Fibroblast of skin of right quadriceps (primary cell): Measurements from ENCODE around the gene WASL.
"Not testable (repeated sequence)": the region's sequence is repeated elsewhere in the genome, so short reads cannot be mapped to it uniquely, and the experiment has no call there.

Experiments
- DNase-seq: peaks from one replicate; pipeline ENCODE4 v3.0.0-alpha.2; 2013

Gene WASL

GRCh38 chr7:123748734-123749536 is at the start of gene WASL:
Gene WASL (minus strand): TSS chr7:123749003. CDS start chr7:123748734, 269 bp downstream.
- DNase-seq = peak; percentile 89

DNA sequence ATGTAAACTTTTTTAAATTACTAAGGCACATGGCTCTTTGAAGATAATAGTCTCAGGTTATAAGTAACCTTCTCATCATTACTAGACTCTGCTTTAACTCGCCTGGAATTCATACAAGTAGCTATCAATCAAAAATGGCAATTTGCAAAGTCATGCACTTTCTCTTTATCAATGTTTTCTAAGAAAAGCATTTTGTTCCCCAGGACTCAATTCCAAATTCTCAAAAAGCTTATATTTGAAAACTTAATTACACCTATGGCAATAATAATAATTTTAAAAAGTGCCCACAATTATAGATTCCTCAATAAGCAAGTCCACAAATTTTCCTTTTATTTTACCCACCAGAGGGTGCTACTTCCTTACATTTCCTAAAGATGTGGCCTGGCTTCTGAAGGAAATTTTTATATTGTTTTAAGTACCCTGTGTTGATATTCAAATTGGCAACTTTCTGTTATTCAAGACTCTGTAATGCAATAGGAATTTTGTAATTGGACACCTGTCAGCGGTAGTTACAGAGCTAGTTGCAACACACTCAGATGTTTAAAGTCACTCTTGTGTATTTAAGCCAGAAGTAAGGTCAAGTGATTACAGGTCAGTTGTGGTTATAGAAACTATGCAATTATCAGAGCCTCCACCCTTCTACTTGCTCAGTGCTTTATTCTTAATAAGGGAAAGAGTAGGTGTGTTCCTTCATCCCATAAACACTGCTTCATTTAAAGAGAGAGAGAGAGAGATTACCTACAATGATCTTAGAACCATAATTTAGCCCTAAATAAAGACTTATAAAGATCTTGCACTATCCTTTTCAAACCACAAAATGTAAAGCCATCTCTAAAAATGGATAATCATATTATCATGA is 49.1 kb upstream of the WASL start:
- peak; percentile 46 for DNase-seq

DNA sequence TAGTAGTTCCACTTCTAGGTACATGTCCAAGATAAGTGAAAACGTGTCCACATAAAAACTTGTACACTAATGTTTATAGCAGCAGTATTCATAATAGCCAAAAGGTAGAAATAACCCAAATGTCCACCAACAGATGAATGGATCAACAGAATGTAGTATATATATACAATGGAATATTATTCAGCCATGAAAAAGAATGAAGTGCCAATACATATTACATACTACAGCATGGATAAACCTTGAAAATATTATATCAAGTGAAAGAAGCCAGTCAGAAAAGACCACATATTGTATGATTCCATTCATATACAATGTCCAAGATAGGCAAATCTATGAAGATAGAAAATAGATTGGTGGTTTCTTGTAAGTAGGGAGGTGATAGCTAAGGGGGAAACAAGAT is 47.8 kb upstream of the WASL start:
- DNase-seq = no peak

DNA sequence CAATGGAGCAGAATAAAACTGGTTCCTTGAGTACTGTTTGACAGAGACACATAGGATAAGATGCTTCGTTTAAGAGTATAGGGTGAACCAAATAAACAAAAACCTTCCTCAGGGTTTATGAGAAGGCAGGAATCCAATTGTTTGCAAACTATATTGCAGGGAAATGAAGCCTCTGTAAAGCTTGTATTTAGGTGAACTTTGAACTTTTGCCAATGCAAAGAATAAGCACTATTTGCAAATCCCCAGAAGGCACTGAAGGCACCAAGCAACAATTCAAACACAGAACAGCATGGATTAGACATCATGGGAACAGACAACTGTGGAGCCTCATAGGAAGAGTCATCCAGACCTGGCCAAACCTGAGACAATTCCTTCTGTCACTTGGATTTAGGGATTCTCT is 47.1 kb upstream of the WASL start:
- DNase-seq = no peak

- DNase-seq = not testable (repeated sequence)
Observed at GRCh38 chr7:123795116-123795515, 46.3 kb upstream of the WASL start.

- no peak for DNase-seq
Observed at GRCh38 chr7:123792547-123792946, 43.7 kb upstream of the WASL start.

DNA sequence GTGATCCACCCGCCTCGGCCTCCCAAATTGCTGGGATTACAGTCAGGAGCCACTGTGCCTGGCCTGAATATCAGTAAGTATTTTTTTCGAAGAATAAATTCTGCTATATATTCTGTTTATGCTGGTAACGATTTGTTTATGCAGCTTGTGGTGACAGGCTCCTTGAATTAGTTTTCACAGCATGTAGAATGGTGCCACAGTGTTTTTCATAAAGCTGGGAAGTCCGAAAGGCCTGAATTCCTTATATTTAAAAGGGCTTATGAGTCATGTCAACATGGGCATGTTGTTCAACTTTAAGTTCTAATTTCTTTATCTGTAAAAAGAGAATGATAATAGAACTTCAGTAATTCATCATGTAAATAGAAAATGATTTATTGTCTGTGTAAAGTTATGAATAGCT is 42.2 kb upstream of the WASL start:
- DNase-seq = no peak

DNA sequence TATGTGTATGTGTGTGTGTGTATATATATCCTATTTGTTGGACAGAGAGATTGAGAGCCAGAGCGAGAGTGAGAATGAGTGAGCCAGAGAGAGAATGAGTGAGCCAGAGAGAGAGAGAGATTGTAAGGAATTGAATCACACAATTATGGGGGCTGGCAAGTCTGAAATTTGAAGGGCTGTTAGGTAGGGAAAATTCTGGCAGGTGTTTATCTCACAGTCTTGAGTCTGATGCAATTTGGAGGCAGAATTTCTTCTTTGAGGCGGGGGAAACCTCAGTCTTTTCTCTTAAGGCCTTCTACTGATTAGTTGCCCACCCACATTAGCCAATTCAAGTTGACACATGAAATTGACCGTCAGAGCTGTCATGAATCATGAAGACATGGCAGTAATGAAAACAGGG is 41.0 kb upstream of the WASL start:
- no peak for DNase-seq

DNA sequence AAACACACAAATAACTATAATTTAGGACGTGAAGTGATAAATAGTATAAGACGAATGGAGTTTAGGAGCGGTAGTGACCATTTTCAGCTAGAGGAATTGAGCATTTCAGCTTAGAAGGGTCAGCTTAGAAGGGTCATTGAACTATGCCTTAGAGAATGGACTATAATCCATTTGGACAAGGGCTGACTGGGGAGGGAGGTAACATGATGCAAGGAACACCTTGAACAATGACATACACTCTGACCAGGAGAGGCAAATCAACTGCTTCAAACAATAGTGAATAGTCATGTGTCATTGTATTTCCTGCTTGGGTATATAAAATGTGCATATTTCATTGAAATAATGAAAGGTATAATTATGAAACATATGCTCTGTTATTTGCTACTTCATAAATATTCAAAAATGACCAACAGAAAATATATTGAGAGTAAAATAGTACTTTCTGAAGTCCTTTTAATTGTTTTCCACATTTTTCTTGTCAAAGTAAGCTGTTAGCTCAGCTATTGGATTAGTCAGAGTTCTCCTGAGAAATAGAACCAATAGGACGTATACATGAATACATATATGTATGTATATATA is 40.5 kb upstream of the WASL start:
- DNase-seq = no peak

GRCh38 chr7:123788584-123788983 is 39.8 kb upstream of the WASL start:
- no peak for DNase-seq

GRCh38 chr7:123787220-123788007 is 38.6 kb upstream of the WASL start:
- DNase-seq = no peak

- DNase-seq = no peak
Observed at GRCh38 chr7:123784263-123784662, 35.5 kb upstream of the WASL start.

DNA sequence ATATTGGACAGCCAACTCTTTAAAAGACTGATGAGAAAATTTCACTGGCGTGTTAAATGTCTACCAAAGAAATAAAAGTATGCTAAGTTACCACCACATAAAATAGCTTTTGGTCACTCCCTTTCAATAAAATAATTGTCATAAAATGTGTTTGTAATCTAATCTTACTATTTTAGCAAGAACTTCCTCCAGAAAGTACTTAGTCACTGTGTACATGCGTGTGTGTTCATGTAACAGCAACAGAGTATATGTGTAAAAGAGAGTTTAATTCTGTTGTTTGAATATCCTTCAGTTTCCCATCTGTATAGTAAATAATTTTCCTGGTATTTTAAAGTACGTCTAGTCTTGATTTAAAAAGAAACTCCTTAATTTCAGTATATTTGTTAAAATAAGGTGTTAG is 35.0 kb upstream of the WASL start:
- DNase-seq = no peak

DNA sequence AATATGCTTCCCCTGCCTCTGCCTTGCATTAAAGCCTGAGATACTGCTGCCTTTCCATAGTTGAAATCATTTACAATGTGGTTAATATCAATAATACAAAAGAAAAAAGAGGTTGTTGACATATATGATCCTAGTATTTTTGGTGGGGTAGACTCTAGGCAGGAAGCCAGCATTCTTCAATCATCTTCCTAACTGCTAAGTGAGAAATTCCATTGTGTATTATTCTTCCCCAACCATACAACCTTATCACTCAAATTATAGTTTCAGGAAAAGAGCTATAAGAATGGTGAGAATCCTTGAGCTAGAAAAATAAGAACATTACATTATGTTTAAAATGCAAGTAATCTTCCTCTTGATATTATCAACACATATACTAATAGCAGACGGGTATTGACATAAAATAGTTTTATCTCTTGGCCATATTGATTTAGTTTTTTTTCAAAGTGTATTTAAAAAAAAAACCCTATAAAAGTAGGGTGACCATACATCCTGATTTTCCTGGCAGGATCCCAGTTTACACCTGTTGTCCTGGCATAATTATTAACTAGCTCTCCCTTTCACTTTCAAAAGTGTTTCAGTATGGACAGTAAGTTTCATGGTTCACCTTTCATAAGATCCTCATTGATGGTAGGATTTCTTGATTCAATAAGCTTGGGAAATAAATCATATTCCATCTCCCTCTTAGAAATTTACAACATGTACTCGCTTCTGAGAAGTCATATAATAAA is 33.4 kb upstream of the WASL start:
- DNase-seq = no peak

GRCh38 chr7:123780472-123780871 is 31.7 kb upstream of the WASL start:
- not testable (repeated sequence) for DNase-seq

GRCh38 chr7:123774496-123774895 is 25.7 kb upstream of the WASL start:
- DNase-seq = no peak

DNA sequence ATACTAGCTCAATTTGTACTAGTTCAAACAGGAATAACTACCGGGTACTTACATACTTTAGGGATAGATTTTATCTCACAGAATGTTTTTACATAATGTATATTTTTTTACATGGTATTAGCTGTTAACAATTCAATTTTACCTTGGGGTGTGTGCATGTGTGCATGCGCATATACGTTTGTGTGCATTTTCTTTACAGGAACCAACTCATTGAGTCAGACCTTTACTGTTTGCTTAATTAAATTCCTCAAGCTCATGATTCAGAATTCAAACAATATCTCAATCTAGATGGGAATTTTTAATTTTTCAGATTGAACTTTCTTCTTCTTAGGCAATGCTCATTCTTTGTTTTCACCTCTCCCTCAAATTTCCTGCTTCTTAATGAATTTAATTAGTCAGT is 24.7 kb upstream of the WASL start:
- DNase-seq = no peak

GRCh38 chr7:123772652-123773051 is 23.8 kb upstream of the WASL start:
- no peak for DNase-seq

- DNase-seq = no peak
Observed at GRCh38 chr7:123771846-123772245, 23.0 kb upstream of the WASL start.

GRCh38 chr7:123771256-123771655 is 22.5 kb upstream of the WASL start:
- no peak for DNase-seq

GRCh38 chr7:123770378-123770777 is 21.6 kb upstream of the WASL start:
- DNase-seq = peak; percentile 18

GRCh38 chr7:123769371-123769770 is 20.6 kb upstream of the WASL start:
- peak; percentile 26 for DNase-seq
